ENCODE measurements around the gene ARFRP1.
"Not testable (repeated sequence)": the region's sequence is repeated elsewhere in the genome, so short reads cannot be mapped to it uniquely, and the experiment has no call there.

ARFRP1 gene

DNA sequence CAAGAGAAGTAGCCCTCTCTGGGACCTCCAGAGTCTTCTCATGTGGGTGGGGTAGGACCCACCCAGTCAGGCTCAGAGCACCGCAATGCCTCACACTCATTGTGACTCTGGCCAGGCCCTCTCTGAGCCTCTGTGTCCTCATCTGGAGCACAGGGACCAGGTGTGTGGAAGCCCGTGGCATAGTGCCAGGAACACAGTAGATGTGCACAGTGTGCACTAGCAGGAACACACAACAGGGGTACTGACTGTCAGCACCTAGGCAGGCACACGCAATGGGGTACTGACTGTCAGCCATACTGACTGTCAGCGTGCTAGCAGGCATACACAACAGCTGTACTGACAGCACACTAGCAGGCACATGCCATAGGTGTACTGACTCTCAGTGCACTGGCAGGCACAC is 52.5 kb downstream of the ARFRP1 start:
- no peak for DNase-seq

DNA sequence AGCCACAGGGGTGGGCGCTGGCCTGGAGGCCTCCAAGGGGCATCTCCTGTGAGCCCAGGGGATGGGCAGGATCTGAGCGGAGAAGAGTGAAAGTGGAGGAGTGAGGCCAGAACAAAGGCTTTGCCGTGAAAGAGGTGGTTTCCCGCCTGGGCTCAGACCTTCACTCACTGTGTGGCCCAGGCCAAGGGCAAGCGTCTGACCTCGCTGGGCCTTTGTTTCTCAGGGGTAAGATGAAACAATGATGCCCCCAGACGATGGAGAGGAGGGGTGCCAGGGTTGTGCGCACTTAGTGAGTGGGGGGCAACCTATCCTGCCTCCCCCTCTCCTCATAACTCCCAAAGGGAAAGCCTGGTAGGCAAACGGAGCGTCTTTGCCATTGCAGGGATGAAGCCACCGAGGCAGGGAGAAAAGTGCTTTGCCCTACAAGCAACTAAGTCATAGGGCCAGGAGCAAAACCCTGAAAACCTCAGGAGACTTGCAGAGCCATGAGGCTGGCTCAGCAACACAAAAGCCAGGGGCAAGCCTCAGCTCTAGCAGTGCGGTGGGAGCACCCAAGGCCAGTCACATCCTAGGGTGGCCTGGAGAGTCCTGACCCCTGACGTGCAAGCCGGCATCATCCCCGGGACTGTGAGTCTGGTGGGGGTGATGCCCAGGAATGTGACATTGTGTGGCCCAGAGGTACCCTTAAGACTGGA is 53.7 kb downstream of the ARFRP1 start:
- DNase-seq = no peak

DNA sequence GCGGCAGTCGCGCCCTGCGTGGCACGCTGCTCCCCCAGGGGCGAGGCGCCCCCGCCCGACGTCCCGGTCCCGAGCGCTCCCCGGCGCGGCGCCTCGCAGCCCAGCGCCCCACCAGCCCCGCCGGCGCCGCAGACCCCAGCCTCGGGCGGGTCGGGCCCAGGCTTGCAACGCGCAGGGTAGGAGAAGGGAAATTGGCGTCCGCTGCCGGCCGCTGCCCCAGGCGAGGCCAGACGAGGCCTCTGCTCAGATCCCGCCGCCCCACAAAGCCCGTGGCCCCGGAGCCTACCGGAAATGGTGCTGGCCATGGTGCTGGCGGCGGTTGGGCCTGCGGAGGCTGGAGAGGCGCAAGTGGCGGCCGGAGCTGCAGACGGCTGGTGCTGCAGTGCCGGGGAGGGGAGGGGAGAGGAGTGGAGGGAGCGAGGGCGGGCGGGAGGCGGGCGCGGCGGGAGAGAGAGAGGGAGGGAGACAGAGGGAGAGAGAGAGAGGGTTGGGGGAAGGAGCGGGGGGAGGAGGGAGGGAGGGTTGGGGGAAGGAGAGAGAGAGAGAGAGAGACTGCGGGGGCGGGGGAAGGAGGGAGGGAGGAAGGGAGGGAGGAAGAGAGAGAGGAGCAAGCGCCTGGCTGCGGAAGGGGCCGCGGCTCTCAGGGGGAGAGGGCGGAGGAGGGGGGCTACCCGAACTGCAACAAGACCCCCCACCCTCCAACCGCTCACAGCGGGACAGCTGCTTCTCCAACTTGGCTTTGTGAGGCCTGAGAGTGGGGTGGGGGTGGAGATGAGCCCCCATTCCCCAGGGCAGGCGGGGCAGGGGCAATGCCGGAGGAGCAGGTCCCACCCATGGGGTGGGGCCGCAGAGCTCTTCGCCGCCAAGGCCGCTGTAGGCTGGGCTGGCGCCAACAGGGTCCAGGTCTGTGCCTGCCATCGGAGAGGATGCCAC is 54.5 kb downstream of the ARFRP1 start, which contains the start of gene STMN3:
TSS of gene STMN3 (minus strand) at position 384 of the 933 bp plus-strand sequence. CDS start at position 305, 79 bp downstream.
- peak; percentile 91 for DNase-seq

DNA sequence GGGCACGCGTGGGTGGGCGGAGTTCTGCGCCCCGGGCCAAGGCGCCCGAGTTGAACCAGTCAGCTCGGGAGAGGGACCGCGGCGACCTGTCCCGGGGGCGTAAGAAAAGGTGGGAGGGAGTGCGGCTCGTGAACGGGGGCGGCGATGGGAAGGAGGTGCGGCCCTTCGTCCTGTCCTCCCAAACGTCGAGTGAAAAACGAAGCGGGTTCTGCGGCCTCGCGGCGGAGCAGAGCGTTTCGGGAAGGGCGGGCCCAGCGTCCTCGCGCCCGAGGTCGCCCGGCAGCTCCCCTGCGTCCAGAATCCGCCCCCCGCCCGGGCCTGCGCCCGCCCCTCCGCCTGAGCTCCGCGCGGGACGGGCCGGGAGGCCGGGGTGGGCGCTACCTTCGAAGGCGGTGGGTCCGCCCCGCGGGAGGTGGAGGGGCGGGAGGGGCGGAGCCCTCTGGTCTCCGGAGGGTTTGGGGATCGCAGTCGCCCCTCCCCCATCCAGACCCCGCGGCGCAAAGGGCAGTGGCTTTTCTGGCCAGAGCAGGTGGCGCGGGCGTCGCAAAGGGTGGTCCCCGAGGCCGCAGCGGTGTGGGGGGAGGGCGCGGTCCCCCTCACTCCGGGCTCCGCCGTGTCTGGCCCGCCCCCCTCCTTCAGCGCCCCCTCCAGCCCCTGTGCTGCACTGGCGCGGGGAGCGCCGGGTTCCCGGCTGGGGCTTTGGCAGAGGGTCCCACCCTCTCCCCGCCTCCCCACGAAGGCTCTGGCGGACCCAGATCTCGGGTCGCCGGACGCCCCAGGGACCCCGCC is 55.4 kb downstream of the ARFRP1 start:
- DNase-seq = peak; percentile 20

DNA sequence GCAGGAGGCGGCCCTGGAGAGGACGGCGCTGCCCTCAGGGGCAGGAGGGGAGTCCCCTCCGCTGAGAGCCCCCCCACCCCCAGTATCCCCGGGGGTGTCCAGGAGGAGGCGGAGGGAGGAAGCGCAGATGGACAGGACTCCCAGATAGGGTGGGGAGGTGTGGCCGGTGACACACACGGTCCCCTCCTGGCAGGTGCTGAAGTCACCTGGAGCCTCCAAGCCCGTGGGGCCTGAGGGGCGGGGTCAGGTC is 55.9 kb downstream of the ARFRP1 start:
- no peak for DNase-seq

DNA sequence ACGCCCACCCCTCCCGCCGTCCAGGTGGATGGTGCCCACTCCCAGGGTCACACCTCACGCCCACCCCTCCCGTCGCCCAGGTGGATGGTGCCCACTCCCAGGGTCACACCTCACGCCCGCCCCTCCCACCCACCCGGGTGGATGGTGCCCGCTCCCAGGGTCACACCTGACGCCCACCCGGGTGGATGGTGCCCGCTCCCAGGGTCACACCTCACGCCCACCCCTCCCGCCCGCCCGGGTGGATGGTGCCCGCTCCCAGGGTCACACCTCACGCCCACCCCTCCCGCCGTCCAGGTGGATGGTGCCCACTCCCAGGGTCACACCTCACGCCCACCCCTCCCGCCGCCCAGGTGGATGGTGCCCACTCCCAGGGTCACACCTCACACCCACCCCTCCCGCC is 57.3 kb downstream of the ARFRP1 start:
- not testable (repeated sequence) for DNase-seq

DNA sequence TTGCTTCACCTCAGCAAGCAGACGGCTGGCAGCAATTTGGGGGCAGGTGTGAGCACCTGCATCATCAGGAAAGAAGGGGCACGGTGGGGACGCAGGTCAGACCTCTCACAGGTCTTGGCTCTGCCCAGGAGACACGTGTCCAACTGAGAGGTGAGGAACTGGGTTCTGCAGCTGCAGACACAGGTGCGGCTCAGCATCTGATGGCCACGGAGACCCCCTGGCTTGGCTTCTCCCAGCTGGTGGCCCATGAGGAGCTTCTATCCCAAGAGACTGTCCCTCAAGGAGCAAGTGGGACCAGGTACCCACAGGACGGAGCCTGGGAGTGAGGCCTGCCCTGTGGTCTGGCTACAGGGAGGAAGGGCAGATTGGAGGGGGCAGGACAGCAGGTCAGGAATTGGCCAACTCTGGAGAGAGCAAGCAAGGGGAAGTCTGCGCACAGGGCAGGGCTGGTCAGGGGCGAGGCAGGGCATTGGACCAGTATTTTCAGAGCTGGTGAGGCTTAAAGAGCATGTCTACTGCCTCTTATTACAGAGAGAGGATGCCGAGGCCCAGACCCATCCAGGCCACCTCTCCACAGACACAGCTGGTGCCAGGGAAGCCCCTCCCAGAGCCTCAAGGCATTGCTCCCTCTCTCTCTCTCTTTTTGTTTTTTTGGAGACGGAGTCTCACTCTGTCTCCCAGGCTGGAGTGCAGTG is 58.7 kb downstream of the ARFRP1 start:
- no peak for DNase-seq

Data from fibroblast of skin of abdomen (primary cell).